Measurements from ENCODE around the gene TECPR2.
"Not testable (repeated sequence)": the region's sequence is repeated elsewhere in the genome, so short reads cannot be mapped to it uniquely, and the experiment has no call there.

Gene TECPR2

GRCh38 chr14:102362545-102363181 is at the start of gene TECPR2, which contains the start of gene CINP:
TECPR2 (plus strand) TSS chr14:102362941; CDS start chr14:102376722, 13,781 bp downstream.
CINP (minus strand) TSS chr14:102362890; CDS start chr14:102362851, 39 bp downstream.
- DNase-seq: peak; percentile 93

- DNase-seq: peak; percentile 62
Measured at GRCh38 chr14:102314242-102315011, 48.3 kb upstream of the TECPR2 start.

- no peak for DNase-seq
Measured at GRCh38 chr14:102315121-102315520, 47.6 kb upstream of the TECPR2 start.

- DNase-seq: peak; percentile 70
Measured at GRCh38 chr14:102316338-102316742, 46.4 kb upstream of the TECPR2 start.

- DNase-seq: peak; percentile 97
Measured at GRCh38 chr14:102316743-102317563, 45.8 kb upstream of the TECPR2 start.

GRCh38 chr14:102317564-102318248 is 45.0 kb upstream of the TECPR2 start:
- peak; percentile 35 for DNase-seq

- no peak for DNase-seq
Measured at GRCh38 chr14:102318781-102319276, 43.9 kb upstream of the TECPR2 start.

GRCh38 chr14:102319351-102320032 is 43.2 kb upstream of the TECPR2 start, which contains the start of gene ZNF839:
ZNF839 (plus strand) TSS chr14:102319746; CDS start chr14:102319766, 20 bp downstream.
- DNase-seq: peak; percentile 89

- no peak for DNase-seq
Measured at GRCh38 chr14:102320033-102320660, 42.6 kb upstream of the TECPR2 start.

- DNase-seq: no peak
Measured at GRCh38 chr14:102320671-102321455, 41.9 kb upstream of the TECPR2 start.

GRCh38 chr14:102321456-102322422 is 41.0 kb upstream of the TECPR2 start:
- DNase-seq: no peak

GRCh38 chr14:102323102-102323501 is 39.6 kb upstream of the TECPR2 start:
- DNase-seq: no peak

GRCh38 chr14:102325791-102326345 is 36.9 kb upstream of the TECPR2 start:
- DNase-seq: no peak

- no peak for DNase-seq
Measured at GRCh38 chr14:102326583-102326982, 36.2 kb upstream of the TECPR2 start.

GRCh38 chr14:102329381-102329780 is 33.4 kb upstream of the TECPR2 start:
- not testable (repeated sequence) for DNase-seq

- no peak for DNase-seq
Measured at GRCh38 chr14:102330806-102331205, 31.9 kb upstream of the TECPR2 start.

- no peak for DNase-seq
Measured at GRCh38 chr14:102333390-102333789, 29.4 kb upstream of the TECPR2 start.

GRCh38 chr14:102333795-102334705 is 28.7 kb upstream of the TECPR2 start:
- DNase-seq: no peak
